GF-D8 (cell line): Measurements from ENCODE around the gene CPD.

Source experiments
- DNase-seq: peaks from one replicate; lab custom pipeline; 2025; lab: John Stamatoyannopoulos, UW

Gene CPD

DNA sequence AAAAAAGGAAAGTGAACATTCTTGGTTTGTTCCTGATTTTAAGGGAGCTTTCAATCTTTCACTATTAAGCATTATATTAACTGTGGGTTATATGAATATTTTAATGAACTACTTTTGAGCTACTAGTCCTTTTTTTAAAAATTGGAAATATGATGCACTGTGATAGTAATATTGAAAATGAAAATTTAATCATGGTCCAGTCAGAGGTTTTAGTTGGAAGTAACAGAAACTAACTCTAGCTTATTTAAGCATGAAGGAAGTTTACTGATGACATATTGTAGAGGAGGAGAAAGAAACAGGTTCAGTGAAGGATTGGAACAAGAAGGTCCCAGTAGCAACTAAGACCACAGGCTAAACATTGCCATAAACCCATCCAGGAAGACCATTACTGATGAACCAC lies 24.0 kb upstream of the CPD start:
- no peak for DNase-seq

- no peak for DNase-seq
Observed at GRCh38 chr17:30357476-30357875, 21.3 kb upstream of the CPD start.

- DNase-seq = no peak
Observed at GRCh38 chr17:30358055-30358760, 20.5 kb upstream of the CPD start.

GRCh38 chr17:30360086-30360808 lies 18.5 kb upstream of the CPD start:
- DNase-seq = peak; percentile 72

GRCh38 chr17:30361766-30362279 lies 16.9 kb upstream of the CPD start:
- DNase-seq = no peak

- DNase-seq = peak; percentile 75
Observed at GRCh38 chr17:30363715-30364202, 15.0 kb upstream of the CPD start.

GRCh38 chr17:30366536-30366935 lies 12.2 kb upstream of the CPD start:
- DNase-seq = no peak

GRCh38 chr17:30368912-30369720 lies 9.6 kb upstream of the CPD start:
- no peak for DNase-seq

DNA sequence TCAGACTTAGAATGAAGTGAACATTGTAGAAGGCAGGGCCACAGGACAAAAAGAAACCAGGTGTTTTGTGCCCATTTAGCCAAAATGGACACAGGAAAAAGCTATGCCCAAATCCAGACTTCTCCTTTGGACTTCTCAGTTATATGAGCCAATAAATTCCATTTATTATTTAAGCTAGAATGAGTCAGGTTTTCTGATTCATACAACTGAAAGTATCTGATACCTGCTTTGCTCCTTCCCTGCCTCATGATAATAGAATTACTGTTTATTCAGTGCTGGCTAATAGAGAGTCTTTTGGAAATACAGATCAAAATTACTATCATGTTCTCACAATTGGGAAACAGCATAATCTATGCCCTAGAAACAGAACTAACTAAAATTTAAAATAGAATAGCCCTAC lies 8.7 kb upstream of the CPD start:
- DNase-seq = no peak

- DNase-seq = no peak
Observed at GRCh38 chr17:30372755-30373154, 6.0 kb upstream of the CPD start.

DNA sequence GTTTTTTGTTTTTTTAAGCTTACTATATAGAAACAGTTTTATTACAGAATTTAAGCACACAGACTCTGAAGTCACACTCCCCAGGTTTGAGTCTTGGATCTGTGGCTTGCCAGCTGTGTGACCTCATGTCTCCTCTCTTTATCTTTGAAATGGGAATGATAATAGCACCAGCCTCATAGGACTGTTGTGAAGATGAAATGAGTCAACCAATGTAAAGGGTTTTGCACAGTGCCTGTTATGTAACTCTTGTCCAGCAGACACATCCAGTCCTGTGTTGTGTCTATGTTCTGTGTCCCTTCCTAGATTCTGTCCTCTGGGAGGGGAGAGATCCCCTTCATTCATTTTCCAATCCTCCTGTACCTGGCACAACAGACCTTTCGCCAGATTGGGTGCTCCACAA lies 3.1 kb upstream of the CPD start:
- no peak for DNase-seq

- peak; percentile 3 for DNase-seq
Observed at GRCh38 chr17:30376621-30377452, 1.9 kb upstream of the CPD start.

DNA sequence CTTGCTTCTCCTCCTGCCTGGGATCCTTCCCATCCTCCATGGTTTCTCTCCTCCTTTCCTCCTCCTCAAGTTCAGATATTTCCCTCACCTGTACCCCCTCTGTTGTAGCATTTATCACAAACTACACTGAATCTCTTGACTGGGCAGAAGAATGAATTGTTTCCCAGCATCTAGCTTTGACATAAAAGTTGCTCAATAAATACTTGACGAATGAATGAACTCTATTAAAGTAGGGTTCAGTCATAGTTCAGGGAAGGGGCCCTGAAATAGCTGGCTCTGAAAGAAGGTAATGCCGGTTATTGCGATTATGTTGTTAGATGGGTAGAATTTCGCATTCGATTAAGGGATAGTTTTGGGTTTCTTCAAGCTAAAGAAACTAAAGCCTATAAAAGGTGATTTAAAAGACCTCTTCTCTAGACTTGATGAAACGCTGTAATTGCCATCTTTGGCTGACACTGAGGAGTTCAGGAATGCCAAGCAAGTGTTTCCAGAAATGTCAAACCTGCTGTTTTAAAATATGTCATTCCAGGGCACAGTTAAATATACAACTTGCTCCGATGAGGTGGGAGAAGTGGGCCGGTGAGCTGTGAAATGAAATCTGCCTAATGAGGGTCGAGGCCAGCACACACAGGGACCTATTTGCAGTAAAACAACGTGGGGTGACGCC lies 1.0 kb upstream of the CPD start:
- no peak for DNase-seq

- DNase-seq = no peak
Observed at GRCh38 chr17:30378241-30378824, 394 bp upstream of the CPD start.

GRCh38 chr17:30379303-30379902 lies 676 bp downstream of the CPD start:
- no peak for DNase-seq

DNA sequence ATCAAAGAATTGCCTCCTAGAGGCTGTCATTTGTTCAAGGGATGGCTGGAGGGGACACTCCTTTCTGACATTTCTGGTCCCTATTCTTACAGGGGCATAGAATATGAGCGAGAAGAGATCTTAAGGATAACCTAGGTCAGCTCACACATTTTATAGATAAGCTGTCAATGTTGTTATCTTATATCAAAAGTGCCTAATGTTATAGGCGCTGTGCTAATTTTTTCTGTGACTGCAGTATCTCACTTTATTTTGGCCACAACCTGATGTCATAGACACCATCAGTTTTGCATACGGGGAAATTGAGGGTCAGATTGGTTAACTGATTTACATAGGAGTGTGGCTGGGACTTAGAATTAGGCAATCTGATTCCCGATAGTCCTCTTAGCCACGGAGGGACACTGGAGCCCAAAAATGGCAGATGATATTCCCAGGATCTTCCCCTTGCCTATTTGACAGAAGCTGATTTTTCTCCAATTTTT lies 1.2 kb downstream of the CPD start:
- peak; percentile 1 for DNase-seq

- peak; percentile 2 for DNase-seq
Observed at GRCh38 chr17:30380643-30381339, 2.1 kb downstream of the CPD start.

- no peak for DNase-seq
Observed at GRCh38 chr17:30381340-30381659, 2.6 kb downstream of the CPD start.

DNA sequence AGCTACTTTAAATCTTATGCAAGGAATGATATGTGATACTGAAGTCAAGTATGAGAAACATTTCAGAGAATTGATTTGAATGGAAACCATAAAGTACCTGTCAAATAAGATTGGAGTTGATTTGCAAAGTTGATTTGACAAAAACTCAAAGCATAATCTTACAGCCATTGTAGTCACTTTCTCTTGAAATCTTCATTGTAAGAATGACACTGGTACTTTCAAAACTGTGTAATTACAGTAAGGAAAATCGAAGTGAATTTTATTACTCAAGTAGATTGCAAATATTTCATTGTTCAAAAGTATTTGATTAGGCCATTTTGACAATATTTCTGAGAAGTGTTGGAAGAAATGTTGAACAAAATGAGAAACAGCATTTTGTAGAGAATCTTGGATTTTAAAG lies 3.6 kb downstream of the CPD start:
- no peak for DNase-seq
